Pancreas (tissue), 10 donors: ENCODE data around the gene NKD2. TPM values are rescaled to one million over a fixed set of nuclear protein-coding genes. Genes with fewer than 3 reads are reported as not detected.

Experiments
- ATAC-seq, 4 donors: fragments of 200-7000 bp; cut with Tn5 transposase; one replicate each; pipeline versions ENCODE4 v1.8.0 to v1.9.1; 2020; ENCODE audit warnings: mild to moderate bottlenecking in 4 of 4, moderate library complexity in 4 of 4
- DNase-seq, 6 donors: peaks; one replicate each; pipeline ENCODE4 v3.0.0-alpha.2; 2020
- FAIRE-seq: peaks from 2 replicates; lab custom pipeline; 2012; peaks lifted over from hg19 to GRCh38; lab: Jason Lieb, UNC
- H3K27ac ChIP-seq, 4 donors: fragments of 200-600 bp; sonication (generic); 1 replicate in 3 of 4; 2 replicates in 1 of 4; pipeline versions ENCODE4 v1.5.0 to v1.8.0; 2020
- H3K27me3 ChIP-seq, 4 donors: fragments of 200-600 bp; one replicate each; pipeline ENCODE4 v1.8.0; 2021
- H3K36me3 ChIP-seq, 3 donors: fragments of 200-600 bp; sonication (generic) in 1 of 3; one replicate each; pipeline versions ENCODE4 v1.5.0 to v1.8.0; 2020 to 2021
- H3K4me1 ChIP-seq, 3 donors: fragments of 200-600 bp; one replicate each; pipeline ENCODE4 v1.8.0; 2021
- H3K4me3 ChIP-seq, 4 donors: fragments of 200-600 bp; sonication (generic) in 2 of 4; one replicate each; pipeline versions ENCODE4 v1.5.0 to v1.8.0; 2020 to 2021
- H3K9me3 ChIP-seq, 4 donors: fragments of 200-600 bp; one replicate each; pipeline ENCODE4 v1.8.0; 2021
- CTCF ChIP-seq, 4 donors: fragments of 200-600 bp; sonication (generic) in 3 of 4; IDR thresholded peaks; one replicate each; pipeline versions ENCODE4 v1.5.0 to v1.8.0; 2021; ENCODE audit warnings: antibody characterized with exemption in 4 of 4
- WGBS, 2 donors: extraction: QIAGEN DNeasy Blood & Tissue Kit; methylation state at CpG; one replicate each; pipeline ENCODE4 v1.1.7; 2013; 5-methylcytosine and 5-hydroxymethylcytosine counted together
- intact Hi-C, 3 donors: fragments of 100-400 bp; cut with DNase I; formaldehyde crosslinking; loops; one replicate each; pipeline versions ENCODE4 v1.11.1 to v1.14.2; 2022
- polyA plus RNA-seq, 2 donors: library from polyadenylated mRNA; stranded (reverse); fragments of 200-250 nt; gene quantifications; one replicate each; pipeline ENCODE4 v1.2.3, GENCODE V29; 2013
- total RNA-seq, 6 donors: library from RNA; stranded (reverse); fragmentation: NEBNext Ultra II Directional in 4 of 6; extraction: Animal tissue kit (Norgen Biotek cat#: 25700) in 4 of 6; gene quantifications; one replicate each; pipeline versions ENCODE4 v1.2.1 to v1.2.4, GENCODE V29; 2021 to 2023
- donor health status: healthy with polysubstance abuse.
- donor health status: DM: no; HTN: no; CAD: no; lungs with moderate emphysema.
- donor health status: DM: no; HTN: no; CAD: no.
- donor health status: control.
- donor health status: control.
- donor health status: Bipolar disorder and iron deficiency.
- donor health status: DM: yes; HTN: yes; CAD: no.
- donor health status: DM: no; HTN: no; CAD: no.
- donor health status: DM: no; HTN: no; CAD: no.
- donor health status: DM: yes; HTN: yes; CAD: no.

The NKD2 gene
- total and polyA plus RNA-seq, 8 donors, result 1.8 to 18.6 (median 4.3) TPM

GRCh38 chr5:988322-988721, 20.3 kb upstream of the NKD2 start:
- WGBS, 2 donors, result 61 to 75% methylated on average over 6 of the region's 6 CpGs
- H3K27ac ChIP-seq, result no peak overlapping the region
- no peaks in the 10 kb centered on the region for H3K36me3 ChIP-seq
- H3K4me1 ChIP-seq, result no peaks in the 10 kb centered on the region
- no peak for DNase-seq
- H3K9me3 ChIP-seq, result no peaks in the 10 kb centered on the region
- no peaks in the 10 kb centered on the region for H3K27me3 ChIP-seq
- ATAC-seq, result no peak
- intact Hi-C loops, result no loop called here
- H3K4me3 ChIP-seq, result no peak overlapping the region
- no peak for FAIRE-seq
- no peak for TF ChIP-seq CTCF (IDR thresholded peaks at IDR 0.05)

- Histone ChIP-seq H3K4me1 (no peaks in the 10 kb centered on the region), H3K9me3 (no peaks in the 10 kb centered on the region), H3K27ac (peak overlapping the region in 1 of 4 donors; percentile 37), H3K36me3 (no peaks in the 10 kb centered on the region), H3K27me3 (no peaks in the 10 kb centered on the region), H3K4me3 (no peak overlapping the region)
- intact Hi-C loops, result no loop called here
- DNase-seq (peak in 1 of 6 donors; percentile 56), ATAC-seq (peak; percentile 48 to 76 (median 65)), FAIRE-seq (no peak)
- TF ChIP-seq CTCF (IDR thresholded peaks at IDR 0.05), result no peak
- WGBS, 2 donors, result 51 to 52% methylated on average over 14 of the region's 14 CpGs
Measured at GRCh38 chr5:989961-990530, 18.6 kb upstream of the NKD2 start.

DNA sequence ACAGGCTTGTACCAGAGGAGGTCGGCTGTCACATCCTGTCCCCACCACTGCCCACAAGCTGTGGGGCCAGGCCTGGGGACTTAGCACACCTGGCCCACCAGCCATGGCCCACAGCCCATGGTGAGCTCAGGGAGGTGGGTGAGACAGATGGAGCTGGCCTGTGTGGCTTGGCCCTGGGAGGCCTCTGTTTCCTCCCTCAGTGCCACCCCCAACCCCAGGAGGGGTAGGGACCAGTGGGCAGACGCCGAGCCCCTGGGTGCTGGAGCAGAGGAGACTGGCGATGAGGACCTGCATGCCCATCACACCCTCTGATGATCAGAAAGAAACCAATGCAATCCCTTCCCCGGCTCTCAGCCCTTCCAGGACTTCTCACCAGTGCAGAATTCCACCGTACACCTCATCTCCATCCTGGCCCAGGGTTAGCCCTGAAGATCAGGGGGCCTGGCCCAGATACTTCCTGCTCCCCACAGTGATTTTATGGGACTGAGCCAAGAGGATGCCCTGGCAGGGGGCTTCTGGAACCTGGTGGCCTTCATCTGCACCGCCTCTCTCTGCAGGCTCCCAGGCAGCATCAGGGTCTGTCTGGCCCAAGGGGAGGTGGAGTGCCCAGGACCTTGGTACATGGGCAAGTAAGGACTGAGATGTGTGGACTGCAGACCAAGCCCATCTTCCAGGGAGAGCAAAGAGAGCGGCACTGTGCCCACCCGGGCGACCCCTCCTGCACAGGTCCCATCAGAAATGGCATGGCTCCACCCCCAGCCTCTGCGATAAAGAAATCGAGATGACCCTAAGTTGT, 16.9 kb upstream of the NKD2 start:
- H3K4me3 ChIP-seq, result no peak overlapping the region
- 62 to 79% methylated on average over 12 of the region's 12 CpGs for WGBS, 2 donors
- H3K9me3 ChIP-seq, result no peaks in the 10 kb centered on the region
- H3K4me1 ChIP-seq, result no peaks in the 10 kb centered on the region
- H3K27me3 ChIP-seq, result no peaks in the 10 kb centered on the region
- H3K27ac ChIP-seq, result no peak overlapping the region
- intact Hi-C loops, result no loop called here
- DNase-seq (peak in 1 of 6 donors; percentile 37), ATAC-seq (no peak), FAIRE-seq (no peak)
- H3K36me3 ChIP-seq, result no peaks in the 10 kb centered on the region
- no peak for TF ChIP-seq CTCF (IDR thresholded peaks at IDR 0.05)

- Histone ChIP-seq H3K4me3 (no peak overlapping the region), H3K27me3 (no peaks in the 10 kb centered on the region), H3K36me3 (no peaks in the 10 kb centered on the region), H3K27ac (peak overlapping the region in 2 of 4 donors; percentile 55), H3K9me3 (no peaks in the 10 kb centered on the region), H3K4me1 (no peaks in the 10 kb centered on the region)
- DNase-seq, result no peak
- no peak for TF ChIP-seq CTCF (IDR thresholded peaks at IDR 0.05)
- no peak for FAIRE-seq
- 72 to 86% methylated on average over 3 of the region's 3 CpGs for WGBS, 2 donors
- intact Hi-C loops, result no loop called here
- ATAC-seq, result no peak
Measured at GRCh38 chr5:994272-994607, 14.4 kb upstream of the NKD2 start.

- no peak for ATAC-seq
- H3K36me3 ChIP-seq, result no peaks in the 10 kb centered on the region
- H3K9me3 ChIP-seq, result no peaks in the 10 kb centered on the region
- no peak for FAIRE-seq
- H3K27ac ChIP-seq, result no peak overlapping the region
- H3K4me1 ChIP-seq, result no peaks in the 10 kb centered on the region
- peak in 2 of 6 donors; percentile 6 to 35 for DNase-seq
- TF ChIP-seq CTCF (IDR thresholded peaks at IDR 0.05), result no peak
- no peak overlapping the region for H3K4me3 ChIP-seq
- intact Hi-C loops, result no loop called here
- no peaks in the 10 kb centered on the region for H3K27me3 ChIP-seq
- WGBS, 2 donors, result 75 to 86% methylated on average over 4 of the region's 4 CpGs
Measured at GRCh38 chr5:994821-995220, 13.8 kb upstream of the NKD2 start.
